ENCODE data around the gene SLC19A2.
"Not testable (repeated sequence)": the region's sequence is repeated elsewhere in the genome, so short reads cannot be mapped to it uniquely, and the experiment has no call there.

DNA sequence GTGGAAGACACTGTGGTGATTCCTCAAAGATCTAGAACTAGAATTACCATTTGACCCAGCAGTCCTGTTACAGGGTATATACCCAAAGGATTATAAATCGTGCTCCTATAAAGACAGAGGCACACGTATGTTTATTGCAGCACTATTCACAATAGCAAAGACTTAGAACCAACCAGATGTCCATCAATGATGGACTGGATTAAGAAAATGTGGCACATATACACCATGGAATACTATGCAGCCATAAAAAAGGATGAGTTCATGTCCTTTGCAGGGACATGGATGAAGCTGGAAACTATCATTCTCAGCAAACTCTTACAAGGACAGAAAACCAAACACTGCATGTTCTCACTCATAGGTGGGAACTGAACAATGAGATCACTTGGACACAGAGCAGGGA, 17.9 kb upstream of the SLC19A2 start:
- TF ChIP-seq, protein P1, sequence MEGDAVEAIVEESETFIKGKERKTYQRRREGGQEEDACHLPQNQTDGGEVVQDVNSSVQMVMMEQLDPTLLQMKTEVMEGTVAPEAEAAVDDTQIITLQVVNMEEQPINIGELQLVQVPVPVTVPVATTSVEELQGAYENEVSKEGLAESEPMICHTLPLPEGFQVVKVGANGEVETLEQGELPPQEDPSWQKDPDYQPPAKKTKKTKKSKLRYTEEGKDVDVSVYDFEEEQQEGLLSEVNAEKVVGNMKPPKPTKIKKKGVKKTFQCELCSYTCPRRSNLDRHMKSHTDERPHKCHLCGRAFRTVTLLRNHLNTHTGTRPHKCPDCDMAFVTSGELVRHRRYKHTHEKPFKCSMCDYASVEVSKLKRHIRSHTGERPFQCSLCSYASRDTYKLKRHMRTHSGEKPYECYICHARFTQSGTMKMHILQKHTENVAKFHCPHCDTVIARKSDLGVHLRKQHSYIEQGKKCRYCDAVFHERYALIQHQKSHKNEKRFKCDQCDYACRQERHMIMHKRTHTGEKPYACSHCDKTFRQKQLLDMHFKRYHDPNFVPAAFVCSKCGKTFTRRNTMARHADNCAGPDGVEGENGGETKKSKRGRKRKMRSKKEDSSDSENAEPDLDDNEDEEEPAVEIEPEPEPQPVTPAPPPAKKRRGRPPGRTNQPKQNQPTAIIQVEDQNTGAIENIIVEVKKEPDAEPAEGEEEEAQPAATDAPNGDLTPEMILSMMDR (conservative IDR thresholded peaks at IDR 0.05; ENCODE audit: low read depth, low read length), result not testable (repeated sequence)
- TF ChIP-seq EZH2 (IDR thresholded peaks at IDR 0.05; ENCODE audit: borderline replicate concordance, low read depth, low read length, poor library complexity, severe bottlenecking), result not testable (repeated sequence)

Data from A673 (cell line).